IPS DF 19.7 (cell line): ENCODE data around the gene VPS54.

Experiments used
- DNase-seq: peaks from one replicate; pipeline ENCODE4 v3.0.0-alpha.2; 2013; ENCODE audit warnings: low read depth, low spot score

VPS54 gene

DNA sequence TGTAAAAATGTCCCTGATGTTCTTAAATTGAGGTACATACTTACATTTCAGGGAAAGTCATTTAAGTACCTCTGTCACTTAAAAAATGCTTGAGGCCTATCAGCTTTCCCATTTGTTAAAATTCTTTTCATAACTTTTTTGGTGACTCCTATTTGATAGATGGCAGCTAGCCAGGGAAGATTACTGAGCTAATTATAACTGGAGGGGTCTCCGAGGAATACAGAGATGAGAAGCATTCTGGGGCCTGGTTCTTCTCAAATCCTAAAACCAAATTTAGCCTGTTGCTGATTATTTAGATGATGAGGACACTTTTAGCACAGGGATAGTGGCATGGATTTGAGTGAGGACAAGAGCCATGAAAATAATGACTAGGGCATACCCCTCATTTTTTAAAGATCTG is 172.7 kb downstream of the VPS54 start:
- no peak for DNase-seq

DNA sequence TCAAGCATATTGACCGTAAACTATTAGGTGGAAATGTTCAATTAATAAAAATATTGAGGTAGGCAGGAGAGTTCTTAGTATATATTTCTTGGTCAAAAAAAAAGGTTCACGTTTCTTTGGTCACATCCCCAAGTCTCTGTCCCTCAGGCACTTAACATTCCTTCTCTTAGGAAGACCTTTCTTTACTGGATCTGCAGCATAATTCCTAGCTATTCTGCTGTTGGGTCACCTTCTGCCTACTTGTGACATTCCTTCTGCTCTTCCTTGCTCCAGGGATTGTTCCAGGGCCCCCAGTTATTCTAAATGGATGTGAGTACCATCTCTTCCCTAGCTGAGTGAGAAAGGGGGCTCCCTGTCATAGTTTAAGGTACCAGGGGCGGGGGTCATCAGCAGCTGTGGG is 173.4 kb downstream of the VPS54 start:
- no peak for DNase-seq

DNA sequence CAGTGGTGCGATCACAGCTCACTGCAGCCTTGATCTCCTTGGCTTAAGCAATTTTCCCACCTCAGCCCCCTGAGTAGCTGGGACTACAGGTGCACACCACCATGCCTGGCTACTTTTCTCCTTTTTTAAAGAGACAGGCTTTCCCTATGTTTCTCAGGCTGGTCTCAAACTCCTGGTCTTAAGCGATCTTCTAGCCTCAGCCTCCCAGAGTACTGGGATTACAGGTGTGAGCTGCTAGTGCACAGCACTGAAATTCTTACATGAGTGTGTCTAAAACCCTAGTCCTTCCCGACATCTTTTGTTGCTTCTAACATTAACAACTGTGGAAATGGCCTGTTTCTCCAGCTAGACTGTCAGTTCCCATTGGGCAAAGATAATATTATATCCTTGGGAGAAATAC is 174.6 kb downstream of the VPS54 start:
- no peak for DNase-seq

DNA sequence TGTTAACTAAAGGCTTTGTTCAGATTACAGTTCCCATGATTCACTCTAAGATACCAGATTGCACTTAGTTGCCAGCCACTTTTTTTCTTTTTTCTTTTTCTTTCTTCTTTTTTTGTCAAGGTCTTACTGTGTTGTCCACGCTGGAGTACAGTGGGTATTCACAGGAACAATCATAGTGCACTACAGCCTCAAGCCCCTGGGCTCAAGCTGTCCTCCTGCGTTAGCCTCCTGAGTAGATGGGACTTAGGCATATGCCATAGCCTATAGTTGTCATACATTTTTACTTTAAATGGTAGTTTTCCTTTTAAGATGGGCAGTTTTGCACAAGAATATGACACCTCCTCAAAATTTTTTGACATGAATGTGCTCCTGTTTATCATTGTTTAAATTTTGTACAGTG is 175.4 kb downstream of the VPS54 start:
- DNase-seq = no peak

DNA sequence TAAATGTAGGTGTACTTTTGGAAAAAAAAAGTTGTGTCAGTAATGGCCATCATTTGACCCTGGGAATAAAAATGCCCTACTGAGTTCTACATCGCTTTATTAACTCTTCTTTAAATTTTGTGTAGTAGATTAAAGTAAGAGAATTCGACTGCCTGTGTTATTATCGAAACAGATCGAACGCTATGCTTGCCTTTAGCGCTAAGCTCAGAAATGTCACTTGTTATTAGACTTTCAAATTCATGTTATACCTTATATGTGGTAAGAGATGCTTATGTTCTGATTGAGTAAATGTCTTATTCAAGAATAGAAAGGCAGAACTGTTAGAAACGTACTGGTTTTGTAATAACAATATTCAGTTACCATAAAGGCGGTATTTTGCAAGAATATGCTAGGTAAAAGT is 176.1 kb downstream of the VPS54 start:
- no peak for DNase-seq

DNA sequence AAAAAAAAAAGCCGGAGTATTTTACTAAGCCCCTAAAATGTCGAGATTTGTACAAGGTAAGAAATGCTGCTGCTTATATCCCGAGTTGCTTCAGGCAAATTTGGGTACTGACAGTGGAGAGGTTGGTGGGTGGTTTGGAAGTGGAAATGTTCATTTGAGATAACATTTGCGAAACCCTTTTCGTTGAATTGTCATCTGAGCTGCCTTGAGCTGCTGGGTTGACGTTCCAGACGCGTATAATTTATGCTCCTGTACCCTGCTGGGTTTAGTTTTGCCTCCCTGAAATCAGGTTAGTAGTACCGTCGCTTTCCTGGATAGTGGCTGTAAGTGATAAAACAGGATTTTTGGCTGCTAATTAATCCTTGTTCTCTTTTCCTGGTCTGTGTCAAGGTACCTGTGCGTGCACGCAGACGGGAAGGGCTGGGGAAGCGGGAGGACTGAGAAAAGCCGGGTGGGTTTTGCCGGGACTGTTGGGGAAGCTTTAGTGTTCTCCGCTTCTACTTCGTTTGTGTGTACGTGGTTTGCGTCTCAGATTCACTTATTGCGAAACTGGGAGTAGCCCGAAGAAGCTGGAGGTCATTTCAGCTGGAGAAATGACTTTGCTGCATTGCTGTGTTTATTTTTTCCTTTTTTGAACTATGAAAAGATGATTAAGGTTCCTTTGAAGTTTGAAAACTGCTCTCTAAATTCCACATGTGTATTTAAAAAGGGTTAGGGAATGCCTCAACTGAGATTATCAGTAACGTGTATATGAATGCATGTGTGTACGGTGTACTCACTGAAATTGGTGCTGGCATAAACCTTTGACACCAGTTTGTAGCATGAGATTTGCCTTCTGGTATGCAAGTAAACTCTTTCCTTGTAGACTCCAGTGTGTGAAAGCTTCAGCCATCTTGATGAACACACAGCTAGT is 176.8 kb downstream of the VPS54 start:
- no peak for DNase-seq
